SK-N-MC (cell line): ENCODE data around the gene KCNN3.

ENCODE experiments used
- DNase-seq: peaks from one replicate; pipeline ENCODE4 v3.0.0-alpha.2; 2011; ENCODE audit warnings: low read depth, low spot score
- H3K27ac ChIP-seq: fragments of 200-600 bp; sonication (generic); 2 replicates; pipeline ENCODE4 v1.5.1; 2016; ENCODE audit warnings: mixed run types
- H3K36me3 ChIP-seq: fragments of 200-600 bp; sonication (generic); 2 replicates; pipeline ENCODE4 v1.6.1; 2017; ENCODE audit warnings: antibody characterized with exemption, low read length, mixed read lengths; ENCODE audit not compliant: insufficient read depth
- H3K4me3 ChIP-seq: fragments of 200-600 bp; sonication (generic); 2 replicates; pipeline ENCODE4 v1.5.1; 2016
- H3K9ac ChIP-seq: fragments of 200-600 bp; sonication (generic); 2 replicates; pipeline ENCODE4 v1.8.0; 2017; ENCODE audit warnings: mixed run types, mixed read lengths; ENCODE audit not compliant: insufficient read length
- H3K9me3 ChIP-seq: fragments of 200-600 bp; sonication (generic); 2 replicates; pipeline ENCODE4 v1.6.1; 2017; ENCODE audit warnings: low read depth, mild to moderate bottlenecking, antibody characterized with exemption, low read length, moderate library complexity, mixed read lengths
- EZH2 ChIP-seq: fragments of 200-600 bp; sonication (generic); IDR thresholded peaks from one replicate; pipeline ENCODE4 v1.6.1; 2017; ENCODE audit warnings: antibody characterized with exemption
- FOXP2 ChIP-seq: optimal IDR thresholded peaks from 2 replicates; pipeline ENCODE3; 2011; ENCODE audit warnings: mild to moderate bottlenecking, moderate library complexity; ENCODE audit not compliant: insufficient read depth; ENCODE audit errors: extremely low read length, control extremely low read depth
- POLR2AphosphoS5 ChIP-seq: IDR thresholded peaks from 2 replicates; pipeline ENCODE4 v1.6.1; 2012; ENCODE audit warnings: mild to moderate bottlenecking, low read depth, low read length, borderline replicate concordance

The KCNN3 gene

GRCh38 chr1:154793685-154794084, 76.4 kb downstream of the KCNN3 start:
- Histone ChIP-seq H3K36me3 (no peaks in the 10 kb centered on the region), H3K9ac (no peak overlapping the region), H3K27ac (no peak overlapping the region), H3K9me3 (no peaks in the 10 kb centered on the region), H3K4me3 (no peak overlapping the region)
- DNase-seq, result no peak
- TF ChIP-seq EZH2 (no peak), FOXP2 (no peak), POLR2AphosphoS5 (no peak)

- Histone ChIP-seq H3K27ac (no peak overlapping the region), H3K9me3 (no peaks in the 10 kb centered on the region), H3K36me3 (no peaks in the 10 kb centered on the region), H3K9ac (no peak overlapping the region), H3K4me3 (no peak overlapping the region)
- DNase-seq, result no peak
- no peak for TF ChIP-seq POLR2AphosphoS5
- TF ChIP-seq EZH2, result no peak
- no peak for TF ChIP-seq FOXP2
Measured at GRCh38 chr1:154792899-154793298, 77.2 kb downstream of the KCNN3 start.

- H3K4me3 ChIP-seq, result no peak overlapping the region
- DNase-seq, result no peak
- H3K36me3 ChIP-seq, result no peaks in the 10 kb centered on the region
- no peaks in the 10 kb centered on the region for H3K9me3 ChIP-seq
- no peak overlapping the region for H3K27ac ChIP-seq
- no peak overlapping the region for H3K9ac ChIP-seq
- TF ChIP-seq POLR2AphosphoS5 (no peak), FOXP2 (no peak), EZH2 (no peak)
Measured at GRCh38 chr1:154791292-154792166, 78.6 kb downstream of the KCNN3 start.

- H3K4me3 ChIP-seq, result no peak overlapping the region
- DNase-seq, result no peak
- TF ChIP-seq FOXP2, result no peak
- no peak for TF ChIP-seq EZH2
- no peak for TF ChIP-seq POLR2AphosphoS5
- no peaks in the 10 kb centered on the region for H3K9me3 ChIP-seq
- no peak overlapping the region for H3K9ac ChIP-seq
- H3K27ac ChIP-seq, result no peak overlapping the region
- no peaks in the 10 kb centered on the region for H3K36me3 ChIP-seq
Measured at GRCh38 chr1:154788886-154789285, 81.2 kb downstream of the KCNN3 start.

- no peak for DNase-seq
- no peaks in the 10 kb centered on the region for H3K9me3 ChIP-seq
- H3K27ac ChIP-seq, result no peak overlapping the region
- TF ChIP-seq POLR2AphosphoS5, result no peak
- TF ChIP-seq FOXP2, result no peak
- no peak for TF ChIP-seq EZH2
- H3K36me3 ChIP-seq, result no peaks in the 10 kb centered on the region
- H3K4me3 ChIP-seq, result no peak overlapping the region
- H3K9ac ChIP-seq, result no peak overlapping the region
Measured at GRCh38 chr1:154788110-154788870, 81.8 kb downstream of the KCNN3 start.

GRCh38 chr1:154786804-154787570, 83.1 kb downstream of the KCNN3 start:
- Histone ChIP-seq H3K9ac (no peak overlapping the region), H3K9me3 (no peaks in the 10 kb centered on the region), H3K27ac (no peak overlapping the region), H3K36me3 (no peaks in the 10 kb centered on the region), H3K4me3 (no peak overlapping the region)
- no peak for TF ChIP-seq FOXP2
- no peak for TF ChIP-seq POLR2AphosphoS5
- no peak for TF ChIP-seq EZH2
- no peak for DNase-seq

- DNase-seq, result no peak
- H3K4me3 ChIP-seq, result no peak overlapping the region
- TF ChIP-seq EZH2 (no peak), POLR2AphosphoS5 (no peak), FOXP2 (no peak)
- no peaks in the 10 kb centered on the region for H3K9me3 ChIP-seq
- H3K9ac ChIP-seq, result no peak overlapping the region
- no peaks in the 10 kb centered on the region for H3K36me3 ChIP-seq
- no peak overlapping the region for H3K27ac ChIP-seq
Measured at GRCh38 chr1:154784924-154785531, 85.1 kb downstream of the KCNN3 start.
